ENCODE results near the gene PSME2. TPM values are rescaled to one million over a fixed set of nuclear protein-coding genes. Genes with fewer than 3 reads are reported as not detected.

Gene PSME2
- total RNA-seq, 4 donors from 2014 or later: 31.3 to 66.6 (median 47.5) TPM

DNA sequence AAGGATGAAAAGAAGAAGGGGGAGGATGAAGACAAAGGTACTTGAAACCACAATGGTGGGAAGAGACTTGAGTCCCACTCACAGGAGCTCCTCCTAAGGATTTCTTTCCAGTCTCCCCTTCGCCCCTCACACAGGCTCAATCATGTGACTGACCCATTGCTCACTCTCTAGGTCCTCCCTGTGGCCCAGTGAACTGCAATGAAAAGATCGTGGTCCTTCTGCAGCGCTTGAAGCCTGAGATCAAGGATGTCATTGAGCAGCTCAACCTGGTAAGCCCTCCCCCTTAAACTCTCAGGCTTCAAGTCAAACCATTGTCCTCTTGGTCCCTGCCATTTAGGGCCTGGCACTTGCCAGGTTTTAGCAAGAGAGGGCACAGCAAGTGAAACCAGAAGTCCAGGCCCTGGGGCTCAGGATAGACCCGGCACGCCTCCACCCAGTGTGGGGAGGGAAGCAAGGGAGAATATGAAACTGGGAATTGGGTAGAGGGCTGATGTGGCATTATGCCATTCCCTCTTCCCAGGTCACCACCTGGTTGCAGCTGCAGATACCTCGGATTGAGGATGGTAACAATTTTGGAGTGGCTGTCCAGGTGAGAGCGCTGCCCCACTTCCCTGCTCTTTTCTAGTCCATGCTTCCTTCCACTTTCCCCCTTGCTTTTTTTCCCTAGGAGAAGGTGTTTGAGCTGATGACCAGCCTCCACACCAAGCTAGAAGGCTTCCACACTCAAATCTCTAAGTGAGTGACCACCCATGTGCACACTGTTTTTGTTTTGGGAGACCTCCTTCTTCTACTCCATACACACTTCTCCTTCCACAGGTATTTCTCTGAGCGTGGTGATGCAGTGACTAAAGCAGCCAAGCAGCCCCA is 8.6 kb downstream of the PSME2 start:
- intact Hi-C loops (cut with DNase I): no loop called here
- 87 to 88% methylated on average over 8 of the region's 8 CpGs for WGBS, 2 donors
- no peak overlapping the region for H3K4me3 ChIP-seq (replicated peaks in 1 of 3)
- H3K27ac ChIP-seq: peak overlapping the region in 1 of 3 donors; percentile 81
- H3K4me1 ChIP-seq: peaks cover 21 to 28% of the 10 kb centered on the region in 2 donors
- no peaks in the 10 kb centered on the region for H3K9me3 ChIP-seq
- H3K36me3 ChIP-seq: peaks cover 14 to 15% of the 10 kb centered on the region in 2 donors
- DNase-seq: no peak
- H3K27me3 ChIP-seq: no peaks in the 10 kb centered on the region
- TF ChIP-seq CTCF (IDR thresholded peaks at IDR 0.05) (no peak), POLR2A (IDR thresholded peaks at IDR 0.05) (no peak)

GRCh38 chr14:24136684-24137528 is 9.5 kb downstream of the PSME2 start:
- intact Hi-C loops (cut with DNase I): no loop called here
- Histone ChIP-seq H3K36me3 (peaks cover 14 to 15% of the 10 kb centered on the region in 2 donors), H3K27ac (peak overlapping the region; percentile 72 to 81 (median 80)), H3K4me1 (peaks cover 18 to 24% of the 10 kb centered on the region in 2 donors), H3K4me3 (replicated peaks in 1 of 3) (peak overlapping the region; percentile 83 to 94 (median 92)), H3K9me3 (no peaks in the 10 kb centered on the region), H3K27me3 (no peaks in the 10 kb centered on the region)
- TF ChIP-seq POLR2A (IDR thresholded peaks at IDR 0.05) (no peak), CTCF (IDR thresholded peaks at IDR 0.05) (no peak)
- no peak for DNase-seq
- 33 to 41% methylated on average over 13 of the region's 13 CpGs for WGBS, 2 donors

DNA sequence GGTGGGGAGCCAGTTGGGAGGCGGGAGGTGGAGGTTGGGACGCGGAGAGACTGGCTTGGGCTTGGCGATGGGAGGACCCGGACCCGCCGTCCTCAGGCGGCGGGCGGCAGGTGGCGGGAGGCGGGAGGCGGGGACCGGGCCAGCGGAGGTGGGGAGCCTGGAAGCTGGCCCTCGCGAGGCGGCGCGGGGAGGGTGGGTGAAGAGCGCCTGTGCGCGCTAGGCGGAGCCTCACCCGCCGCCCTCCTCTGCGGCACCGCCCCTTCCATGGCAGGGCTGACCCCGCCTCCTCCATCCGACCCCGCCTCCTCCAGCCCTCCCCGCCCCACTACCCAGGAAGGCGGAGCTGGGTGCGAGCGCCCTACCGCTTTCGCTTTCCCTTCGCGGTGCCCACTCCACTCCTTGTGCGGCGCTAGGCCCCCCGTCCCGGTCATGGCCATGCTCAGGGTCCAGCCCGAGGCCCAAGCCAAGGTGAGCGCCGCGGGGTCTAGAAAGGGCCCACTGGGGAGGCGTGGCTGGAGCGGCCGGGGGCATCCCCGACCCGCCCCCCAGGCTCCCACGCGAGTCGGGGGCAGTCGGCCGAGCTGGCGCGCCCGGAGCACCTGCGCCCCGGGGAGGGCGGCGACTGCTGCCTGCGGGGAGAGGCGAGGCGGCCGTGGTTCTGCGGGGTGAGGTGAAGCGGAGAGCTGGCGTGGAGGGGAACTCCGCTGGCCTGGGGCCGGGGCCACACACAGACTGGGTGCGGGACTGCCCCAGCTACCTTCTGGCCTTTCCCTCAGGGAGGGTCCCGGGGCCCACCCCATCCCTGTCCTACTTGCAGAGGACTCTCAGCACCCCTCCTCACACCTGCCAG is 10.4 kb downstream of the PSME2 start, which contains the start of gene PSME1:
PSME1 (plus strand) TSS at position 361 of the 850 bp plus-strand sequence; CDS start at position 430, 69 bp downstream.
- intact Hi-C loops (cut with DNase I): no loop called here
- Histone ChIP-seq H3K9me3 (no peaks in the 10 kb centered on the region), H3K27me3 (no peaks in the 10 kb centered on the region), H3K4me1 (peaks cover 17 to 23% of the 10 kb centered on the region in 2 donors), H3K36me3 (peaks cover 14 to 15% of the 10 kb centered on the region in 2 donors), H3K27ac (peak within 1 kb of the TSS; percentile 72 to 81 (median 80)), H3K4me3 (replicated peaks in 1 of 3) (peak within 1 kb of the TSS; percentile 83 to 94 (median 92))
- DNase-seq: peak; percentile 94
- WGBS, 2 donors: 0% methylated on average over 9 to 20 of the region's 75 CpGs
- peak; percentile 29 to 71 for TF ChIP-seq POLR2A (IDR thresholded peaks at IDR 0.05)
- no peak for TF ChIP-seq CTCF (IDR thresholded peaks at IDR 0.05)

DNA sequence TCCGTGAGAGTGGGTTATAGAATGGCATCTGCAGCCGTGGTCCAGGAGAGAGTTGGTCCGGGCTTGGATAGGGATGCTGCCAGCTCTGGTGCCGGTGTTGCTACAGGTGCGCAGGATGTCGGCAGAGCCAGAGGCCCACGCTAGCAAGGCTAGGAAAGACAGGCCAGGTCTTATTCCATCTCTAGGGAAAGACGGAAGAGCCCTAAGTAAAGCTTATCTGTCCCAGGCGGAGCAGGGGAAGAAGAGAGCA is 10.9 kb downstream of the PSME2 start:
- Histone ChIP-seq H3K9me3 (no peaks in the 10 kb centered on the region), H3K36me3 (peaks cover 14 to 15% of the 10 kb centered on the region in 2 donors), H3K4me1 (peaks cover 17 to 27% of the 10 kb centered on the region in 2 donors), H3K4me3 (replicated peaks in 1 of 3) (peak overlapping the region in 2 of 3 donors; percentile 10 to 83), H3K27me3 (no peaks in the 10 kb centered on the region), H3K27ac (peak overlapping the region; percentile 52 to 80 (median 62))
- DNase-seq: no peak
- intact Hi-C loops (cut with DNase I): no loop called here
- WGBS, 2 donors: 4 to 6% methylated on average over 8 of the region's 9 CpGs
- no peak for TF ChIP-seq POLR2A (IDR thresholded peaks at IDR 0.05)

GRCh38 chr14:24133735-24134134 is 12.7 kb downstream of the PSME2 start:
- H3K4me3 ChIP-seq (replicated peaks in 1 of 3): no peak overlapping the region
- H3K27me3 ChIP-seq: no peaks in the 10 kb centered on the region
- 93 to 95% methylated on average over 1 of the region's 1 CpG for WGBS, 2 donors
- peaks cover 11 to 14% of the 10 kb centered on the region in 2 donors for H3K4me1 ChIP-seq
- no peak for DNase-seq
- TF ChIP-seq POLR2A (IDR thresholded peaks at IDR 0.05): no peak
- TF ChIP-seq CTCF (IDR thresholded peaks at IDR 0.05): no peak
- no peak overlapping the region for H3K27ac ChIP-seq
- peaks cover 7 to 12% of the 10 kb centered on the region in 2 donors for H3K36me3 ChIP-seq
- H3K9me3 ChIP-seq: no peaks in the 10 kb centered on the region
- intact Hi-C loops (cut with DNase I): no loop called here
